ENCODE results near the gene FLOT2.
A peak's percentile ranks its signal among the peaks of the same experiment; 100 is the strongest.
"Not testable (repeated sequence)": the region's sequence is repeated elsewhere in the genome, so short reads cannot be mapped to it uniquely, and the experiment has no call there.

The FLOT2 gene

GRCh38 chr17:28873839-28874238 lies 23.7 kb downstream of the FLOT2 start:
- no peak for DNase-seq (ENCODE audit: low spot score)

- peak; percentile 65 for DNase-seq (ENCODE audit: low spot score)
These were observed 26.4 kb downstream of the FLOT2 start for GRCh38 chr17:28871056-28871579.

- DNase-seq (ENCODE audit: low spot score), result no peak
These were observed 30.3 kb downstream of the FLOT2 start for GRCh38 chr17:28867276-28867675.

- peak; percentile 61 for DNase-seq (ENCODE audit: low spot score)
These were observed 31.4 kb downstream of the FLOT2 start for GRCh38 chr17:28865946-28866752.

- no peak for DNase-seq (ENCODE audit: low spot score)
These were observed 32.3 kb downstream of the FLOT2 start for GRCh38 chr17:28864991-28865849.

- no peak for DNase-seq (ENCODE audit: low spot score)
These were observed 33.6 kb downstream of the FLOT2 start for GRCh38 chr17:28863953-28864352.

- no peak for DNase-seq (ENCODE audit: low spot score)
These were observed 35.0 kb downstream of the FLOT2 start for GRCh38 chr17:28862561-28862960.

GRCh38 chr17:28861393-28862203 lies 35.9 kb downstream of the FLOT2 start:
- DNase-seq (ENCODE audit: low spot score), result no peak

- DNase-seq (ENCODE audit: low spot score), result no peak
These were observed 37.1 kb downstream of the FLOT2 start for GRCh38 chr17:28860363-28860808.

- no peak for DNase-seq (ENCODE audit: low spot score)
These were observed 38.7 kb downstream of the FLOT2 start for GRCh38 chr17:28858801-28859355.

GRCh38 chr17:28857905-28858800 lies 39.4 kb downstream of the FLOT2 start:
- no peak for DNase-seq (ENCODE audit: low spot score)

GRCh38 chr17:28856028-28856574 lies 41.4 kb downstream of the FLOT2 start:
- no peak for DNase-seq (ENCODE audit: low spot score)

GRCh38 chr17:28855336-28855679 lies 42.2 kb downstream of the FLOT2 start:
- DNase-seq (ENCODE audit: low spot score), result no peak

GRCh38 chr17:28854457-28855335 lies 42.8 kb downstream of the FLOT2 start, which contains the start of gene ERAL1:
Gene ERAL1, plus strand, starts transcription at chr17:28855016. Its CDS starts 19 bp downstream, at chr17:28855035.
- peak; percentile 90 for DNase-seq (ENCODE audit: low spot score)

- no peak for DNase-seq (ENCODE audit: low spot score)
These were observed 44.2 kb downstream of the FLOT2 start for GRCh38 chr17:28853295-28853694.

GRCh38 chr17:28849281-28849680 lies 48.3 kb downstream of the FLOT2 start:
- DNase-seq (ENCODE audit: low spot score), result no peak

GRCh38 chr17:28848667-28849066 lies 48.9 kb downstream of the FLOT2 start:
- peak; percentile 72 for DNase-seq (ENCODE audit: low spot score)

- not testable (repeated sequence) for DNase-seq (ENCODE audit: low spot score)
These were observed 50.8 kb downstream of the FLOT2 start for GRCh38 chr17:28846699-28847098.

GRCh38 chr17:28846231-28846630 lies 51.3 kb downstream of the FLOT2 start:
- no peak for DNase-seq (ENCODE audit: low spot score)
